OCI-LY7 (cell line): ENCODE measurements around the gene CPLX3.

ENCODE experiments used
- CTCF ChIP-seq: fragments of 200-600 bp; sonication (generic); conservative IDR thresholded peaks from 2 replicates; pipeline ENCODE4 v1.5.1; 2014; ENCODE audit warnings: mild to moderate bottlenecking, antibody characterized with exemption, low read length, moderate library complexity, mixed read lengths
- EZH2phosphoT487 ChIP-seq: fragments of 200-600 bp; sonication (generic); IDR thresholded peaks from 2 replicates; pipeline ENCODE4 v1.6.1; 2018; ENCODE audit warnings: low read depth, borderline replicate concordance, mild to moderate bottlenecking, mixed run types, antibody characterized with exemption, low read length, moderate library complexity, mixed read lengths

- TF ChIP-seq CTCF (0 out of 2 replicates have a peak, but pooled peaks have one; percentile 55), EZH2phosphoT487 (no peak)
Measured at GRCh38 chr15:74843445-74843828, 17.0 kb downstream of the CPLX3 start.
